GM19328 (cell line): ENCODE measurements around the gene BANF2.
"Not testable (repeated sequence)": the region's sequence is repeated elsewhere in the genome, so short reads cannot be mapped to it uniquely, and the experiment has no call there.

Experiments
- ATAC-seq: cut with Tn5 transposase; IDR thresholded peaks from one replicate; pipeline ENCODE4 v1.9.1; 2021; ENCODE audit warnings: mild to moderate bottlenecking, moderate library complexity; ENCODE audit not compliant: unreplicated experiment

Gene BANF2

GRCh38 chr20:17699931-17700351 is at the start of gene BANF2:
Gene BANF2, plus strand, starts transcription at chr20:17699966. Its CDS starts 25,060 bp downstream, at chr20:17725026.
- no peak for ATAC-seq

- no peak for ATAC-seq
Observed at GRCh38 chr20:17650301-17651128, 49.3 kb upstream of the BANF2 start.

GRCh38 chr20:17651129-17651759 is 48.5 kb upstream of the BANF2 start:
- ATAC-seq, result no peak

GRCh38 chr20:17651760-17652388 is 47.9 kb upstream of the BANF2 start:
- no peak for ATAC-seq

- ATAC-seq, result no peak
Observed at GRCh38 chr20:17652411-17652810, 47.4 kb upstream of the BANF2 start.

- ATAC-seq, result no peak
Observed at GRCh38 chr20:17653835-17654648, 45.7 kb upstream of the BANF2 start.

- no peak for ATAC-seq
Observed at GRCh38 chr20:17654649-17655285, 45.0 kb upstream of the BANF2 start.

GRCh38 chr20:17655286-17655651 is 44.5 kb upstream of the BANF2 start:
- ATAC-seq, result no peak

GRCh38 chr20:17655865-17656479 is 43.8 kb upstream of the BANF2 start:
- no peak for ATAC-seq

- no peak for ATAC-seq
Observed at GRCh38 chr20:17657079-17657825, 42.5 kb upstream of the BANF2 start.

GRCh38 chr20:17657898-17658647 is 41.7 kb upstream of the BANF2 start:
- ATAC-seq, result no peak

GRCh38 chr20:17658648-17658993 is 41.1 kb upstream of the BANF2 start:
- no peak for ATAC-seq

GRCh38 chr20:17659344-17659743 is 40.4 kb upstream of the BANF2 start:
- not testable (repeated sequence) for ATAC-seq

- ATAC-seq, result no peak
Observed at GRCh38 chr20:17659801-17660200, 40.0 kb upstream of the BANF2 start.

GRCh38 chr20:17660667-17661066 is 39.1 kb upstream of the BANF2 start:
- ATAC-seq, result no peak

GRCh38 chr20:17661121-17661744 is 38.5 kb upstream of the BANF2 start:
- no peak for ATAC-seq

- no peak for ATAC-seq
Observed at GRCh38 chr20:17662333-17663039, 37.3 kb upstream of the BANF2 start.

- ATAC-seq, result no peak
Observed at GRCh38 chr20:17663040-17663399, 36.7 kb upstream of the BANF2 start.
